Endothelial cell of umbilical vein (primary cell): ENCODE results near the gene MYH9.
"Not testable (repeated sequence)": the region's sequence is repeated elsewhere in the genome, so short reads cannot be mapped to it uniquely, and the experiment has no call there.

Experiments
- EZH2 ChIP-seq: IDR thresholded peaks from 2 replicates; pipeline ENCODE4 v1.6.1; 2012; ENCODE audit warnings: borderline replicate concordance, low read depth, mild to moderate bottlenecking, moderate library complexity, low read length, inconsistent platforms; ENCODE audit not compliant: severe bottlenecking
- JUN ChIP-seq: IDR thresholded peaks from 2 replicates; pipeline ENCODE4 v1.6.1; 2011; ENCODE audit warnings: borderline replicate concordance, low read depth; ENCODE audit not compliant: insufficient read length, insufficient read depth
- MAX ChIP-seq: IDR thresholded peaks from 2 replicates; pipeline ENCODE4 v1.6.1; 2011; ENCODE audit not compliant: insufficient read depth, insufficient read length
- MYC ChIP-seq: IDR thresholded peaks from one replicate; pipeline ENCODE4 v1.6.1; 2011; ENCODE audit warnings: mild to moderate bottlenecking, low read depth, low read length
- POLR2A ChIP-seq: IDR thresholded peaks from 2 replicates; pipeline ENCODE4 v1.6.1; 2012; ENCODE audit warnings: low read depth, mild to moderate bottlenecking, control low read depth, low read length
- POLR2AphosphoS5 ChIP-seq: IDR thresholded peaks from 2 replicates; pipeline ENCODE4 v1.6.1; 2012; ENCODE audit warnings: low read depth, mild to moderate bottlenecking, control low read depth, low read length, moderate library complexity; ENCODE audit not compliant: insufficient read depth
- TF ChIP-seq, protein P1 (sequence below), 2 donors: IDR thresholded peaks; 1 replicate in 1 of 2; 2 replicates in 1 of 2; pipeline ENCODE4 v1.5.1; 2011; ENCODE audit warnings: low read length in 2 of 2, mild to moderate bottlenecking in 2 of 2, moderate library complexity in 2 of 2, control low read depth in 1 of 2, inconsistent platforms in 1 of 2, low read depth in 1 of 2; ENCODE audit not compliant: insufficient read depth in 1 of 2; ENCODE audit errors: extremely low read depth in 1 of 2

DNA sequence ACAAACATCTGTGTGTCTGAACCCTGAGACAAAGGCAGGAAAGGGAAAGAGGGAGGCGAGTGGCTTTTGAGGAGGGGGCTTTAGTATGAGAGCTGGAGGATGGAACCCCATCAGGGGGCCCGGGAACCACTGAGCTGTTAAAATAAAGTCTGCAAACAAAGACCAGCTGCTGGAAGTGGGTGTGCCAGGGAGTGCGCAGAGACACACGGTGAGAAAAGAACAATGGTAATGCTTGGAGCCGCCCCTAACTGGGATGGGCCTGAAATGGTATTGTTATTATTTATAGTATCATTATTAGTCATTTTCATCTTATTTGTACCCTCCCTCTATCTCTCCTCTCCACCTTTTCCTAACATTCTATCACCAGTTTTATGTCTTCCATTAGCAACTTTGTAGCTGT, 132.2 kb downstream of the MYH9 start:
- not testable (repeated sequence) for TF ChIP-seq POLR2A, JUN, POLR2AphosphoS5, EZH2, MYC, MAX
- TF ChIP-seq, protein P1, sequence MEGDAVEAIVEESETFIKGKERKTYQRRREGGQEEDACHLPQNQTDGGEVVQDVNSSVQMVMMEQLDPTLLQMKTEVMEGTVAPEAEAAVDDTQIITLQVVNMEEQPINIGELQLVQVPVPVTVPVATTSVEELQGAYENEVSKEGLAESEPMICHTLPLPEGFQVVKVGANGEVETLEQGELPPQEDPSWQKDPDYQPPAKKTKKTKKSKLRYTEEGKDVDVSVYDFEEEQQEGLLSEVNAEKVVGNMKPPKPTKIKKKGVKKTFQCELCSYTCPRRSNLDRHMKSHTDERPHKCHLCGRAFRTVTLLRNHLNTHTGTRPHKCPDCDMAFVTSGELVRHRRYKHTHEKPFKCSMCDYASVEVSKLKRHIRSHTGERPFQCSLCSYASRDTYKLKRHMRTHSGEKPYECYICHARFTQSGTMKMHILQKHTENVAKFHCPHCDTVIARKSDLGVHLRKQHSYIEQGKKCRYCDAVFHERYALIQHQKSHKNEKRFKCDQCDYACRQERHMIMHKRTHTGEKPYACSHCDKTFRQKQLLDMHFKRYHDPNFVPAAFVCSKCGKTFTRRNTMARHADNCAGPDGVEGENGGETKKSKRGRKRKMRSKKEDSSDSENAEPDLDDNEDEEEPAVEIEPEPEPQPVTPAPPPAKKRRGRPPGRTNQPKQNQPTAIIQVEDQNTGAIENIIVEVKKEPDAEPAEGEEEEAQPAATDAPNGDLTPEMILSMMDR (IDR thresholded peaks at IDR 0.05; ENCODE audit: extremely low read depth in 1 of 2, insufficient read depth in 1 of 2, low read depth in 1 of 2, low read length in 2 of 2): not testable (repeated sequence)
